SHP77 treated with DMSO at 0.1 percent for 48 hours (cell line): ENCODE data around the gene CSF2RB.

ENCODE experiments used
- DNase-seq: peaks from one replicate; lab custom pipeline; 2025; lab: John Stamatoyannopoulos, UW

Gene CSF2RB

DNA sequence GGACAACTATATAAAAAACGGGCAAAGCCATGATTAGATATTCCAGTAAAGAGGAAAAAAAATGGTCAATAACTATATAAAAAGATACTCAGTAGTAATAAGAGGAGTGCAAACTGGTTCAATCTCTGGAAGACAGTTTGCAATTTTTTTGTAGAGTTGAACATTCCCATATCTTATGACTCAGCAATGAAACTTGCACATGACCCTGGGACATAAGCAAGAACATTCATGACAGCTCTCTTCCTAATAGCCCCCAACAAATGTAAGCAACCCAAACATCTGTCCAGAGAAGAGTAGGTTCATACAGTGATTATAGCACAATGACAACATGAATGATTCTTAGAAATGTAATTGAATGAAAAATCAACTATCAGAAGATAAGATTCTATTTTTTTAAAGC lies 21.8 kb upstream of the CSF2RB start:
- DNase-seq = no peak

DNA sequence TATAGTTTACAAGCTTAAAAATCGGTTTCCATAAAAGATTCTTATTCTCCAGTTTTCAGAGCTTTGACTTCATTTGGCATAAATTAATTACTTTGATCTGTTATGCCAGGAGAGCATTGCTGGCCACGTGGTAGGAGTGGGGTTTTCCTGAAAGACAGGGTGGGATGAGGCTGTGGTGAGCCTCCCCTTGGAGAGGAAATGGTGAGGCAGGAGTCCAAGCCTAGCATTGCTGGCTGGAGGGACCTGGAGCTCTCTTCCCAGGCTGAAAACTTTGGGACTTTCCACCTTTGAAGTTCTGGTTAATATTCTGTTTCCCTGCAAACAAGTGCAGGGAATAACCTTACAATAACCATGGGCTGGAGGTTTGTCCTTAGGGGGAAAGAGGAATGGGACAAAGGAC lies 21.1 kb upstream of the CSF2RB start:
- DNase-seq = no peak

DNA sequence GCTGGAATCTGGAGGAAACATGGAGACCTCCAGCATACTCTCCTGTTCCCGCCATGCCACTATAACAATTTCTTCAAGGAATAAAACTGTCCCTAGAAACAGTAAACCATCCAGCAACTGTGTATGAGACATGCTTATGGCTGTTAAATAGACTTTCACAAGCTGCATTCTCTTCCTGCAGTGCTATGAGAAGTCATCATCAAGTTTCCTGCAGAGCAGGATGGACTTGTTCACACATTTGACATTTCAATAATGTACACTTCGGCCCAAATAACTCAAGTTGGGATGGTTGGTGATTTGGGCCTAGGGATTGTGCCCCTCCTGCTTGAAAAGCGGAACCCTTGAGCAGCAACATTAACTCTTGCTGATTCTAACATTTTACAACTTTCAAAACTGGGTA lies 20.2 kb upstream of the CSF2RB start:
- DNase-seq = no peak

DNA sequence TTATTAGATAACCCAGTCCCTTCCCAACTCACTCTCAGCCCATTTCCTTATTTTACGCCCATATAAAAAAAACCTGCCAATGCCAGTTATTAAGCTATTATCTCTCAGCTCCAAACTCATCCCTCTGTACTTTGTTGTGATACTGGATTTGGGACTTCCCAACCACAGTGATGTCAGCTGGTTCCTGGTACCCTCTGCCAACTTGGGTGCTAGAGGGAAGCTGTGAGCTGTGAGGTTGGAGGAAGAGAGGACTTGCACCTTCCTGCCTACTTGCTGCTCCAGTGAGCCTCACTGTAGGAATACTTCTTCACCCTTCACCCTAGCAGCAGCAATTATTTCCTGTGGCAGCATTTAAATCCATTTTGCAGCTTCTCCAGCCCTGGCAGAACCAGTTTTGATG lies 19.2 kb upstream of the CSF2RB start:
- DNase-seq = no peak

DNA sequence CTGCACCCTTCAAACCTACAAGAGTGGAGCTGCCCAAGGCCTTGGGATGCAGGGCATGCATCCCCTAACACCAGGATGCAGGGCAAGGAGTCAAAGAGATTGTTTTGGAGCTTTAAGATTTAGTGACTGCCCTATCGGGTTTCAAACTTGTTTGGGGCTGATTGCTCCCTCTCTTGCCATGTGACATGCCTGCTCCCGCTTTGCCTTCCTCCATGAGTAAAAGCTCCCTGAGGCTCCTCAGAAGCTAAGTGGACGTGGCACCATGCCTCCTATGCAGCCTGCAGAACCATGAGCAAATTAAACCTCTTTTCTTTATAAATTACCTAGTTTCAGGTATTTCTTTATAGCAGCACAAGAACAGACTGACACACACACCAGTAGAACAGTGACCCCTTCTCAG lies 15.8 kb upstream of the CSF2RB start:
- no peak for DNase-seq

DNA sequence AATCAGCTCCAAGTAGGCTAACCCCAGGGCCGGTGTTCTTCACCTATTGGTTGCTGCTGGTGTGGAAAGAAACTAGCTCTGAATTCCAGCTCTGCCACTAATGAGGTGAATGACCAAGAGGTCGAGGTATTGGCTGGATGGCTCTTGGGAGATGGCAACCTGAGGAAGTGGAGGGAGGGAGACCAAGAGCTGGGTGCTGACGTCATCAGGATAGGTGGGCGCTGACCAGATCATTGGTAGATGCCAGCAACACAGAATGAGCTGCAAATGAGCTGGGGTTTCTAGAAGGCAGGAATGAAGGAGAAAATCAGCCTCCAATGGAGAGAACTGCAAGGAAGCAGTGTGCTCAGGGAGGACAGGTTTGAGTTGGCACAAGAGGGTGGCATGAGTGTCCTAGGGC lies 14.7 kb upstream of the CSF2RB start:
- no peak for DNase-seq

DNA sequence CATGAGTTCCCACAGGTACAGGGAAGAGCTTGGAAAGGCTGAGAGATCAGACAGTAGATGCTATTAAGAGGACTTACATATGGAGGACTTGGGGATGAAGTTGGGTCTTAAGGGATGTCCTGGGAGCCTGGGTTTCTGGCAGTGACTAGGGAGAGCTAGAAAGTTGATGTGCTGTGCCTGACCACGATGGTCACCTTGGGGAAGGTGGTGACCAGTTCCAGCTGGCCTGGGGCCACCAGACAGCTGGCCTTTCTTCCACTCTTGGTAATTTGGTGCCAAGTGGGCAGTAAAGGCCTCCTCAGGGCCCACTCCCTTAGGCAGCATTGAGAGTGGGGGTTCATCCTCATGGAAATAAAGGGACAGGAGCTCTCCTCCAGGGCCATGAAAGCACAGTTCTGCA lies 13.9 kb upstream of the CSF2RB start:
- DNase-seq = no peak

DNA sequence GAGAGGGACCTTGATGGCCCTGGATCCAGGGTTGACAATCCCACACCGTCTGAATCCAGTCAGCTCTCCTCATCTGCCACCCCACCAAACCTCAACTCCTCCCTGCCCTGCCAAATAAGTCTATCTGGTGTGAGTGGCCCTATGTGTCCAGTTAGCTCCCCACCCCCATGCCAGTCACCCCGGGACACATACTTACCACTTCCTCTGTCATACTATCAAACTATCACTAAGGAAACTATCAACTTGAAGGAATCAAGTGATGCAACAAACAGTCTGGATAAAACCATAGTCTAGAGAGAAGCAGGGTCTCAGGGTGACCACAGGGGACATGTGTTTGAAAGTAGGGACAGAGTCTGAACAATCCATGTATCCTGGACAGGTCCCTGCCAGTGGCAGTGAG lies 13.2 kb upstream of the CSF2RB start:
- DNase-seq = no peak

DNA sequence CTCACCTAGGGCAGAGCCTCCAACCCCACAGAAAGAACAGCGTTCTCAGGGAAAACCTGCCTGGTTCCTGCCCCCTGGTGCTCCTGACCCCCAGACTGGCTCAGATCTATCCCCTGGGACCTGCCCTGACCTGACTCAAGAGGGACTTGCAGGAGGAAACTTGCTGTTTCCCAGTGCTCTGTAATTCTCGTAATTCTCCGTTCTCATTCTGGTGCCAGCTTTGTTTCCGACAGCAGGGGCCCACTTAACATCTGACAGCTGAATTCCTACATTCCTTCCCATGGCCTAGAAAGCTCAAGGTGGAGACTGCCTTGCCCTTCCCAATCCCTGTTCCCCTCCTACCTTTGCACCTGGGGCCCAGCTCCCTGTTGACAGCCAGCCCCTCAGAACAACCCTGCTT lies 12.5 kb upstream of the CSF2RB start:
- no peak for DNase-seq

DNA sequence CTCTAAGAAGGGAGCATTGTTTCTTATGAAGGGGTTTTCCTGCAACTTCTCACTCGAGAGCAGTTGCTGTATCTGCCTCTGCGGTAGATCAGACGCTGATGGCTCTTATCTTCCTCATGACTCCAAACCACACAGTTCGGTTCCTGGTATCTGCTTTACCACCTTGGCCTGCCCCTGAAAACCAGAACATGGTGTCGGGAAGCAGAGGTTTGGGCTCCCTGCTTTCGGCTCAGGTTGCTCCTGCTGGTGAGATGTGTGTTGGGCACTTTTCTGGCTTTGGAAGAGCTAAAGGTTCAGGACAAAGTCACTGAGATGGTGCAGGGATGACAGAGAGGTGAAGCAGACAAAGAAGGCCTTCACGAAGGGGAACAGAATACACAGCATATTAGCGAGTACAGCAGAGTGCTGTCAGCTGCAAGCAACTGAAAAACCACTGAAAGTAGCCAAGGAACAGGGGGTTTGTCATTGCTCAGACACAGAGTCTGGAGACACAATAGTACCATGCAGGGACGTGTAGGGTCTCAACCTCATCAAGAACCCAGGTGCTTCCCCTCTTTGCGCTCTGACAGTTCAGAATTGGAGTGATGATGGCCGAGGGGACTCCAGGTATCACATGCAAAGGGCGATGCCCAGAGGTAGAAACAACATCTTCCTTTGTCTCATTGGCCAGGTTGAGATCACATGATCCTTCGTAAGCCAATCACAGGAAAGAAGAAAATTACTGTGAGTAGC lies 11.9 kb upstream of the CSF2RB start:
- DNase-seq = no peak

DNA sequence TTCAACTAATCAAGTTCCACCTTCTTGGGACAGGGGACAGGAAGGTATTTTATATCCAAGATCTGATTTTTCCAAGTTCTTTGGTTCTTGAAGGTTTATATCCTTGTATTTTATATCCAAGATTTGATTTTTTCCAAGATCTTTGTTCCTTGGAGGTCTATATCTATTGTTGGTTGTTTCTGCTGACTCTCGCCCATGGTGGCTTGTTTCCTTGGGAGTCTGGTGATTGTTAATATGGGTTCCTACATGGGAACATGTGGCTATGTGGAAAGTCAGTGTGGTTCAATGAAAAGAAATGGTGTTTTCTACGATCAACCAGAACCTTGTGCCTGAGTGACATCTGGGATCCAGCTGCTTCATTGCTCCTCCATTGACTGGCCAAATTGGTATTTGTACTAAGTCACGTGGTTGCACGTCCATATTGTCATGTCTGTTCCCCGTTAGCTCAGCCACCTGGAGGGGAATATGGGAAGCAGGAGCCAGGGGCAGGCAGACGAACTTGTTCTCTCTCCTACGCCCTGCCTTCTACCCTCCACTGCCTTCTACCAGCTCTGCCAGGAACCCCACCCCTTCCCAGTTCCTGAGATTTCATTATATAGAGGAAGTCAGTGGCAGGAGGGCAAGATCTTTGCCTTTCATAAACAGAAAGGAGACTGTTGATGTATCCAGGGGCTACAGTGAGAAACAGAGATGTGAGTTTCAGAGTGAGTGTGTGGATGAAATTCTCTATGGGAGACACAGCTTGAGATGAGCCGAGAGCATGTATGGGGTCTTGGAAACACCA lies 11.1 kb upstream of the CSF2RB start:
- no peak for DNase-seq

DNA sequence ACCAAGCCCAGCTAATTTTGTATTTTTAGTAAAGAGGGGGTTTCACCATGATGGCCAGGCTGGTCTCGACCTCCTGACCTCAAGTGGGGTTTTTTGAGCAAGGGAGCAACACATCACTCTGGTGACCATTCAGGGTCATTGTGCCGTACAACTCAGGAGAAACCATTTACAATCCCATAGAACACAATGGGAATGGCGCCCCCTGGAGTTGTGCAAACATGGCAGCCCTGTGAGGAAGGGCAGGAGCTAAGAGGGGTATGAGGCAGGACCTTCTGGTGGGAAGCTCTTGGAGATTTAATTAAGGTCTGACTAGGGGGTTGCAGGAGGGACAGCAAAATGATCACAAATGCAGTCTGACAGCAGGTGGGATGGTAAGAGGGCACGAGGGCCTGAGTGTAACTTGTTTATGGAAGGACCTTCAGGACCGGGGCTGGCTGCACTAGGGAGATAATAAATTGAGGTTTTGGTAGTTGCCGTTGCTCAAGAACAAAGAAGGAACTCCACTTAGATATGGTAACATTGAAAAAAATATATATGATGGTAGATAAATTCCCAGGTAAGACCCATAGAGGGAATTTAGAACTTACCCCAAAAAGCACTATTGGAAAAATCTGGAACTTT lies 9.1 kb upstream of the CSF2RB start:
- DNase-seq = no peak

DNA sequence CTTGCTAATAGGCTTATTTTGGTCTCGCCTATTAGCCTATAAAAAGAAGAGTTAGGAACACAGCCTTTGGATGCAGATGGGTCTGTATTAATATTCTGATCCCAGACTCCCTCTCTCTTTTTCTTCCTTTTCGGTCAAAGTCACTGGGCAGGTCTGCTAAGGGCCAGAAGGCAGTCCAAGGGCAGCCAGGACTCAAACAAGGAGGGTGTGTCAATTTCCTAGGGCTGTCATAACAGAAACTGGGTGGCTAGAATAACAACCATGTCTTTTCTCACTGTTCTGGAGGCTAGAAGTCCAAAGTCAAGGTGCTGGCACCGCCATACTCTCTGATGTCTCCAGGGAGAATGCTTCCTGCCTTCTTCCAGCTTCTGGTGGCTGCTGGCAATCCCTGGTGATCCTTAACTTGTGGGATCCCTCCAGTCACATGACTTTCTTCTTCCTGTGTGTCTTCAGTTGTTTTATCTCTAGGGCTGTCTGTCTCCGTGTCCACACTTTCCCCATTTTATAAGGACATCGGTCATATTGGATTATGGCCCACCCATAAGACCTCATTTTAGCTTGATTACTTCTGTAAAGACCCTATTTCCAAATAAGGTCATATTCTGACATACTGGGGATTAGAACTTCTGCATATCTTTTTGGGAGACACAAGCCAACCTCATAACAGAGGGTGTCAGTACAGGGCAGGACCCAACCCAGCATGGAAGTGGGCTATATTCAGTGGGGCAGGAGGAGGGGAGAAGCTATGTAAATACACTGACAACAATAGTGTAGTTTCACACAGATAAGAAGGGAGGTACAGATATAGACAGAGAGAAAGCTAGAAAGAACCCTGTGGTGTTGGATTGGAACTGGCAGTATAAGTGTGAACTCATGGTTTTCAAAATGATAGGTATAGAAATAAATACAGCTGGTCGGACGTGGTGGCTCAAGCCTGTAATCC lies 5.9 kb upstream of the CSF2RB start:
- no peak for DNase-seq

DNA sequence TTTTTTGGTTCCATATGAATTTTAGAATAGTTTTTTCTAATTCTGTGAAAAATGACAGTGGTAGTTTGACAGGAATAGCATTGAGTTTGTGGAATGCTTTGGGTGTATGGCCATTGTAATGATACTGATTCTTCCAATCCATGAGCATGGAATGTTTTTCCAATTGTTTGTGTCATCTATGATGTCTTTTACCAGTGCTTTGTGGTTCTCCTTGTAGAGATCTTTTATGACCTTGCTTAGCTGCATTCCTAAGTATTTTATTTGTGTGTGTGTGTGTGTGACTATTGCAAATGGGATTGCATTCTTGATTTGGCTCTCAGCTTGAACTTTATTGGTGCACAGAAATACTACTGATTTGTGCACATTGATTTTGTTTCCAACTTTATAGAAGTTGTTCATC lies 3.0 kb upstream of the CSF2RB start:
- no peak for DNase-seq

DNA sequence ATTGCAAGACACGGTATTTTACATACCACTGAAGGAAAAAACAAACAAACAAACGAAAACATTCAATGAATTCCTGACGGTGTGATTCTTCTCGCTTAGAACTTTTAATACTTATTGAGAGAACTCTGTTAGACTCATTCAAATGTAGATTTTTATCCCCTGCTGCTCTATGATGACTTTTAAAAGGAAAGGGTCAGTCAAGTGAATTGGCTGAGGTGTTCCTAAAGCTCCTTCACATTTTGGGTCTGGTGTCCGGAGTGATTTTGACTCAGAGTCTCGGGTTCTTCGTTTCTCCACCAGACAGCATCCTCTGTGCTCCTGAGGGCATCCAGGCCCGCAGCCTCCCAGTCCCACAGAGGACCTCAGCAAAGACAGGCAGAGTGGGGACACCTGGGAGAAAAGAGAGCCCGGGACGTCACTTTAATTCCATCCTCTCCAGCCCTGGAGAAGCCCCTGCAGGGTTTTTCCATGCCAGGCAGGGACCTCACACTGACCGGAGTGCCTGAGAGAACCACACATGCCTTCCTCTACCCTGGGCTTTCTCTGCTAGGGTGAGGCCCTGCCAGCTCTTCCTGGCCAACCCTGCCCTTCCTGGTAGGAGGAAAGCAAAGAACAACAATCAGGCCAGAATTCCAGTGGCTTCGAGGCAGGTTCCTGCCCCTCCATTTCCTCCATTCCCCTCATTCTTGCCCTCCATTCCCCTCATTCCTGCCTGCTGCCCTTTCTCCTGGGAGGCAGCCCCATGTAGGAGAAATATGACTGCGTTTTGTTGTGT lies 1.4 kb upstream of the CSF2RB start:
- no peak for DNase-seq

DNA sequence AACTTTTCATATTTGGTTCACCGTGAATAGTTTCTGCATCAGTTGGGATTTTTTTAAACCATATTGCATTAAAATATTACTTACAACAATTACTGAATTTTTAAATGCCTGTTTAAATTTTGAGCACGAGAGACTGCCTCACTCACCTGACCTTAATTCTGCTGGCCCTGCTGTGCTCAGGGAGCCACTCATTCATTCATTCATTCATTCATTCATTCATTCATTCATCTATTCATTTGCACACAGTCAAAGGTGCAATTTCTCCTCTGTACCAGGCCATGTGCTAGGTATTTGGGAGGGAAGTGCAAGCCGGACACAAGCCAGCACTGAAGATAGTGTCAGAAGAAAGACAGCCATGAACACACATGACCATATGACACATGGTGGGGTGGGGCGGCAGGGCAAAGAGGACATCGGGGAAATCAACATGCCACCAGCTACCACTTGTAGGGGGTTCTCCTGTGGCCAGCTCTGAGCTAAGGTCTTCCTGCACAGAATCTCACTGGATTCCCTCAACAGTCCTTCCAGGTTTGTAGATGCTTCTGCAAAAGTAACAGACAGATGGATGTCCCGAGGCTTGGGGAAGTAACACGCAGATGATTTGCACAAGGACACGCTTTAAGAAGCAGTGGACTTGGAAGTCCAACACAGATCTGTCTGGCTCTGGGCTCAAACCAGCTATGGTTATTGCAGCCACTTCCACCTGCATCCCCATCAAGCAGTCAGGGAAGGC lies 568 bp upstream of the CSF2RB start:
- no peak for DNase-seq

DNA sequence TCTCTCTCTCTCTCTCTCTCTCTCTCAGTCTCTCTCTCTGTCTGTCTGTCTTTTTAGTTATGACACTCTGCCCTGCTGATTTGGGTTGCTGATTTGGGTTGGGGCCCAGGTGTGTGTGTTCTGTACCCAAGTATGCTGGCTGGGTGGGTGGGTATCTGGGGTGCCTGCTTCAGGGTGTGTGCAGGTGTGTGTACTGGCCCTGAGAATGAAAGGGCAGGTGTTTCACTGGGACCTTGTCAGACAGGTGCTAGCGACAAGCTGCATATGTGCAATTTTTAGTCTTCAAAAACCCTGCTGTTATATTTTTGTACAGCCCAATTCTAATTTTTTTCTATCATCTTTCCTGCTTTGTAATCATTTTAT lies 943 bp downstream of the CSF2RB start:
- no peak for DNase-seq

DNA sequence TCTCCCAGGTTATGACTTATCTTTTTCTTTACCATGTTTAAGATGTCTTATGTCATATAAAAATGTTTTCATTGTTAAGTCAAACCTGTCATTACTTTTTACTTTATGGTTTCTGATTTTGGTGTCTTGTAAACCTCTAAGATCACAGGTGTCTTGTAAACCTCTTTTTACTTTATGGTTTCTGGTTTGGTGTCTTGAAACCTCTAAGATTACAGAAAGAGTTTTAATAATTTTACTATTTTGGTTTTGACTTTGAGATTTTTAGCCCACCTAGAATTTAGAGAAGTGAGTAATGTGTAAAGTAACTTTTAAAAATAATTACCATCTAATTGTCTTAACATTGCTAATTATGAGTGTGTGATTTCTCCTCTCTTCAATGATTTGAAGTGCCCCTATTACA lies 2.6 kb downstream of the CSF2RB start:
- no peak for DNase-seq

DNA sequence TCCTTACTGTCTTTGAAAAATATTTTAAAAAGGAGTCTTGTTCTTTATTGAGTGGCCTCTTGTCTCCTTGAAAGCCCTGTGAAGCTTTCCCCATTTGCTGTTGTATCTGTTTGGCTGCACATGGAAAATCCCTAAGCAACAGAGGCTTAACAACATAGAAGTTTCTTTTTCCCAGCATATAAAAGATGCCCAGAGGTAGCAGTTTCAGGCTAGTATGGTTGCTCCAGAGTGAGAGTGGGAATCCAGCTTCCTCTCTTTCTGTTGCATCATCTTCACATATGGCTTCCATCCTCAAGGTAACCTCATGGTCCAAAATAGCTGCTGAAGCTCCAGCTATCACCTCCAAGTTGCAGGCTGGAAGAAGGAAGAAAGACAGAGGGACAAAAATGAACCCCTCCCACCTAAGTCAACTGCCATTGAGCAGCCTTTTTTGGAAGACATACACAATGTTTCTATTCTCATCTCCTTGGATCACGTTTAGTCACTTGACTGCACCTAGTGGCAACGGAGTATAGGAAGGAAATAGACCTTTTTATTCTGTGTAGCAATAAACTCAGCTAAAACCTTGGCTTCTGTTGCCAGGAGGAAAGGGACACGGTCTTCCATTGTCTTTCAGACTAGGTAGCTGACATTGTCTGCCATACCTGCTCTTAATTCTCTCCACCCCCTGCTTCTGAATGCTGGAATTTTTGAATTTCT lies 5.3 kb downstream of the CSF2RB start:
- no peak for DNase-seq
